H9 (cell line): ENCODE data around the gene GSTA4. TPM values are rescaled to one million over a fixed set of nuclear protein-coding genes. Genes with fewer than 3 reads are reported as not detected.
A peak's percentile ranks its signal among the peaks of the same experiment; 100 is the strongest.

ENCODE experiments used
- DNase-seq: peaks from one replicate; pipeline ENCODE4 v3.0.0-alpha.2; 2017
- H2AFZ ChIP-seq: one replicate; pipeline ENCODE4 v1.6.1; 2013; ENCODE audit warnings: mild to moderate bottlenecking, low read length, control low read depth, moderate library complexity
- H2AK5ac ChIP-seq: 2 replicates; pipeline ENCODE4 v1.6.1; 2013; ENCODE audit warnings: low read length, control low read depth, mixed read lengths; ENCODE audit not compliant: insufficient read length
- H2BK120ac ChIP-seq: one replicate; pipeline ENCODE4 v1.6.1; 2013; ENCODE audit warnings: low read depth, mild to moderate bottlenecking, low read length, control low read depth, inconsistent platforms; ENCODE audit not compliant: poor library complexity, severe bottlenecking
- H2BK12ac ChIP-seq: 2 replicates; pipeline ENCODE4 v1.6.1; 2013; ENCODE audit warnings: low read length, control low read depth, mixed read lengths, low read depth; ENCODE audit not compliant: insufficient read length
- H2BK15ac ChIP-seq: 2 replicates; pipeline ENCODE4 v1.6.1; 2013; ENCODE audit warnings: low read depth, low read length, control low read depth
- H2BK20ac ChIP-seq: one replicate; pipeline ENCODE4 v1.6.1; 2013; ENCODE audit warnings: low read depth, mild to moderate bottlenecking, low read length, control low read depth, inconsistent platforms; ENCODE audit not compliant: poor library complexity, severe bottlenecking
- H2BK5ac ChIP-seq: 2 replicates; pipeline ENCODE4 v1.6.1; 2013; ENCODE audit warnings: low read length, control low read depth, mixed read lengths; ENCODE audit not compliant: insufficient read length
- H3K14ac ChIP-seq: 2 replicates; pipeline ENCODE4 v1.6.1; 2013; ENCODE audit warnings: low read length, control low read depth; ENCODE audit not compliant: insufficient read depth
- H3K18ac ChIP-seq: 2 replicates; pipeline ENCODE4 v1.6.1; 2013; ENCODE audit warnings: low read depth, mild to moderate bottlenecking, mixed read lengths, low read length, control low read depth; ENCODE audit not compliant: insufficient read length
- H3K23ac ChIP-seq: 2 replicates; pipeline ENCODE4 v1.6.1; 2013; ENCODE audit warnings: low read length, control low read depth, mixed read lengths, low read depth; ENCODE audit not compliant: insufficient read length
- H3K23me2 ChIP-seq: 2 replicates; pipeline ENCODE4 v1.6.1; 2013; ENCODE audit warnings: low read depth, mild to moderate bottlenecking, mixed read lengths, low read length, control low read depth; ENCODE audit not compliant: insufficient read length, poor library complexity, severe bottlenecking
- H3K27ac ChIP-seq: 2 replicates; pipeline ENCODE4 v1.5.1; 2013; ENCODE audit warnings: low read length, control low read depth, mixed read lengths, low read depth; ENCODE audit not compliant: insufficient read length
- H3K27me3 ChIP-seq: 2 replicates; pipeline ENCODE4 v1.6.1; 2013; ENCODE audit warnings: low read length, control low read depth, inconsistent platforms; ENCODE audit not compliant: insufficient read depth
- H3K4ac ChIP-seq: 2 replicates; pipeline ENCODE4 v1.6.1; 2013; ENCODE audit warnings: low read depth, mild to moderate bottlenecking, control low read depth, inconsistent platforms, low read length, moderate library complexity
- H3K4me1 ChIP-seq: 2 replicates; pipeline ENCODE4 v1.6.1; 2013; ENCODE audit warnings: low read length, control low read depth, inconsistent platforms; ENCODE audit not compliant: insufficient read depth
- H3K4me2 ChIP-seq: 2 replicates; pipeline ENCODE4 v1.6.1; 2013; ENCODE audit warnings: low read length, control low read depth, mixed read lengths; ENCODE audit not compliant: insufficient read length, insufficient read depth
- H3K56ac ChIP-seq: 2 replicates; pipeline ENCODE4 v1.6.1; 2013; ENCODE audit warnings: low read depth, mild to moderate bottlenecking, mixed read lengths, low read length, control low read depth; ENCODE audit not compliant: insufficient read length
- H3K79me1 ChIP-seq: 2 replicates; pipeline ENCODE4 v1.6.1; 2013; ENCODE audit warnings: low read depth, mild to moderate bottlenecking, moderate library complexity, low read length, control low read depth, inconsistent platforms; ENCODE audit not compliant: insufficient read depth, poor library complexity, severe bottlenecking
- H3K79me2 ChIP-seq: 2 replicates; pipeline ENCODE4 v1.6.1; 2013; ENCODE audit warnings: low read length, control low read depth, inconsistent platforms; ENCODE audit not compliant: insufficient read depth
- H3K9ac ChIP-seq: 2 replicates; pipeline ENCODE4 v1.6.1; 2013; ENCODE audit warnings: low read length, control low read depth, mixed read lengths; ENCODE audit not compliant: insufficient read length; ENCODE audit errors: extremely low read depth
- H3K9me3 ChIP-seq: one replicate; pipeline ENCODE4 v1.6.1; 2013; ENCODE audit warnings: low read depth, low read length, inconsistent platforms; ENCODE audit not compliant: control insufficient read depth
- H3T11ph ChIP-seq: one replicate; pipeline ENCODE4 v1.6.1; 2013; ENCODE audit warnings: mild to moderate bottlenecking, low read length, control low read depth, inconsistent platforms
- H4K20me1 ChIP-seq: one replicate; pipeline ENCODE4 v1.6.1; 2013; ENCODE audit not compliant: control insufficient read depth, insufficient read length, insufficient read depth
- H4K5ac ChIP-seq: 2 replicates; pipeline ENCODE4 v1.6.1; 2013; ENCODE audit warnings: low read depth, mild to moderate bottlenecking, mixed read lengths, low read length, control low read depth; ENCODE audit not compliant: insufficient read length
- H4K8ac ChIP-seq: replicated peaks from 2 replicates; pipeline ENCODE4 v1.6.1; 2013; ENCODE audit warnings: low read length, control low read depth, mixed read lengths, low read depth; ENCODE audit not compliant: insufficient read length
- H4K91ac ChIP-seq: 2 replicates; pipeline ENCODE4 v1.6.1; 2013; ENCODE audit warnings: low read depth, mild to moderate bottlenecking, moderate library complexity, mixed read lengths, low read length, control low read depth; ENCODE audit not compliant: insufficient read length
- H3K27ac Mint-ChIP-seq, 3 experiments: 2 replicates in 2 of 3; 3 replicates in 1 of 3; pipeline ENCODE4 v1.8.0; 2020 to 2021; ENCODE audit warnings: mixed read lengths in 3 of 3, mild to moderate bottlenecking in 1 of 3, moderate library complexity in 1 of 3
- H3K27me3 Mint-ChIP-seq: 2 replicates; pipeline ENCODE4 v1.8.0; 2021; ENCODE audit warnings: low read depth, mild to moderate bottlenecking, moderate library complexity, mixed read lengths
- H3K36me3 Mint-ChIP-seq, 3 experiments: 2 replicates in 2 of 3; 3 replicates in 1 of 3; pipeline ENCODE4 v1.8.0; 2020 to 2021; ENCODE audit warnings: low read depth in 3 of 3, mixed read lengths in 3 of 3; ENCODE audit not compliant: insufficient read depth in 1 of 3
- H3K4me1 Mint-ChIP-seq, 2 experiments: 2 replicates each; pipeline ENCODE4 v1.8.0; 2020; ENCODE audit warnings: mixed read lengths in 2 of 2
- H3K4me3 Mint-ChIP-seq, 2 experiments: 2 replicates in 1 of 2; 3 replicates in 1 of 2; pipeline ENCODE4 v1.8.0; 2020 to 2021; ENCODE audit warnings: mild to moderate bottlenecking in 2 of 2, mixed read lengths in 2 of 2, moderate library complexity in 1 of 2
- H3K9me3 Mint-ChIP-seq, 2 experiments: 2 replicates in 1 of 2; 3 replicates in 1 of 2; pipeline ENCODE4 v1.8.0; 2020; ENCODE audit warnings: mild to moderate bottlenecking in 2 of 2, mixed read lengths in 2 of 2, moderate library complexity in 1 of 2
- WGBS: extraction: QIAGEN DNeasy Blood & Tissue Kit; methylation state at CpG from one replicate; pipeline ENCODE4 v1.1.7; 2013; ENCODE audit warnings: missing lambda C conversion rate, low lambda C conversion rate, mixed read lengths; ENCODE audit not compliant: insufficient read length; ENCODE audit errors: extremely low coverage; 5-methylcytosine and 5-hydroxymethylcytosine counted together
- total RNA-seq: library from RNA; stranded (reverse); gene quantifications from 2 replicates; pipeline ENCODE4 v1.2.1, GENCODE V29; 2021
- TF ChIP-seq, protein P1 (sequence below): fragments of 200-600 bp; sonication (generic); conservative IDR thresholded peaks from 3 replicates; pipeline ENCODE4 v1.8.0; 2021; ENCODE audit warnings: antibody characterized with exemption, mild to moderate bottlenecking

GSTA4 gene
- total RNA-seq, 1 experiment from 2014 or later: 32.1 TPM

- Mint-ChIP-seq H3K27me3 (peaks cover 6% of the 10 kb centered on the region), H3K4me3 (peak overlapping the region; percentile 96 to 97), H3K4me1 (peaks cover 10 to 13% of the 10 kb centered on the region in 2 experiments), H3K27ac (no peak overlapping the region), H3K9me3 (peaks cover 3 to 4% of the 10 kb centered on the region in 2 experiments; a peak in 2 of 5 replicates), H3K36me3 (peaks cover 11 to 16% (median 12%) of the 10 kb centered on the region in 3 experiments)
- Histone ChIP-seq H3K23me2 (peaks cover 10% of the 10 kb centered on the region), H3K79me2 (no peaks in the 10 kb centered on the region), H3K56ac (no peak overlapping the region), H2BK12ac (no peak overlapping the region), H2BK15ac (no peak overlapping the region), H4K91ac (no peak overlapping the region), H2AFZ (no peak overlapping the region), H3K27me3 (no peaks in the 10 kb centered on the region), H3T11ph (no peak overlapping the region), H4K20me1 (no peaks in the 10 kb centered on the region), H4K5ac (no peak overlapping the region), H3K18ac (no peak overlapping the region), H2AK5ac (no peak overlapping the region), H3K27ac (no peak overlapping the region), H2BK120ac (no peak overlapping the region), H3K4ac (no peak overlapping the region), H4K8ac (no peak overlapping the region), H3K4me1 (no peaks in the 10 kb centered on the region), H3K79me1 (no peaks in the 10 kb centered on the region), H3K14ac (no peak overlapping the region), H3K23ac (no peak overlapping the region), H2BK20ac (no peak overlapping the region), H3K9ac (no peak overlapping the region), H2BK5ac (no peak overlapping the region), H3K4me2 (peak overlapping the region; percentile 28), H3K9me3 (no peaks in the 10 kb centered on the region)
- no CpG with 5 or more reads among the region's 21 CpGs for WGBS
- TF ChIP-seq, protein P1, sequence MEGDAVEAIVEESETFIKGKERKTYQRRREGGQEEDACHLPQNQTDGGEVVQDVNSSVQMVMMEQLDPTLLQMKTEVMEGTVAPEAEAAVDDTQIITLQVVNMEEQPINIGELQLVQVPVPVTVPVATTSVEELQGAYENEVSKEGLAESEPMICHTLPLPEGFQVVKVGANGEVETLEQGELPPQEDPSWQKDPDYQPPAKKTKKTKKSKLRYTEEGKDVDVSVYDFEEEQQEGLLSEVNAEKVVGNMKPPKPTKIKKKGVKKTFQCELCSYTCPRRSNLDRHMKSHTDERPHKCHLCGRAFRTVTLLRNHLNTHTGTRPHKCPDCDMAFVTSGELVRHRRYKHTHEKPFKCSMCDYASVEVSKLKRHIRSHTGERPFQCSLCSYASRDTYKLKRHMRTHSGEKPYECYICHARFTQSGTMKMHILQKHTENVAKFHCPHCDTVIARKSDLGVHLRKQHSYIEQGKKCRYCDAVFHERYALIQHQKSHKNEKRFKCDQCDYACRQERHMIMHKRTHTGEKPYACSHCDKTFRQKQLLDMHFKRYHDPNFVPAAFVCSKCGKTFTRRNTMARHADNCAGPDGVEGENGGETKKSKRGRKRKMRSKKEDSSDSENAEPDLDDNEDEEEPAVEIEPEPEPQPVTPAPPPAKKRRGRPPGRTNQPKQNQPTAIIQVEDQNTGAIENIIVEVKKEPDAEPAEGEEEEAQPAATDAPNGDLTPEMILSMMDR: no peak
- peak; percentile 74 for DNase-seq
Observed at GRCh38 chr6:52995913-52996645, 995 bp upstream of the GSTA4 start.
